IPS-NIHi7 (cell line): Measurements from ENCODE around the gene UTF1.

Experiments used
- DNase-seq: peaks from one replicate; pipeline ENCODE4 v3.0.0; 2012; ENCODE audit warnings: mixed read lengths; ENCODE audit errors: extremely low spot score

Gene UTF1

DNA sequence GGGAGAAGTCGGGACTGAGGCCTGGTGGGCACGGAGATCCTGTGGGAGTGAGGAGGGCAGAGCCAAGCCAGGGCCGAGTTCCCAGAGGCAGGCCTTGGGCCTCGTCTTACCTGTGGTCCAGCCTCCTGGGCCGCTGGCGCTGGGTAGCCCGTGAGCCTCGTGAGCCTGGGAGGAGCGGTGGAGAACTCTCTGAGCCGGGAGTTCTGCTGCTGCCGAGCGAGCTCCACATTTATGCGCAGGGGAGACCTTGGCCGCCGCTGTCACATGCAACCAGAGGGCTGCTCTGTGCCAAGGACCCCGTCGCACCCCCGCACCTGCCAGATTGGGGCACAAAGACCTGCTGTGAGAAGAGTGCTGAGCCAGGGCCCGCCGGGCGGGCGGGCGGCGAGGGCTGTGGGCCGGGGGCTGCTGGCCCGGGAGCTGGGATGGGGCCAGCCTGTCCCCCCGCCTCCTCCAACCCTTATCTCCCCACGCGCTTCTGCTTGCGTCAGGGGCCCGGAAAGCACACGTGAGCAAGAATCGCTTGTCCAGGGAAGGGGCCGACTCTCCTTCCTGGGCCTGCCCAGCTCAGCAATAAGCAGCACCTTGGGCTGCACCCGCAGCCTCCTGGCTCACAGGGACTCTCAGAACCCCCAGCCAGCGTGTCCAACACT, 17.8 kb downstream of the UTF1 start:
- no peak for DNase-seq

DNA sequence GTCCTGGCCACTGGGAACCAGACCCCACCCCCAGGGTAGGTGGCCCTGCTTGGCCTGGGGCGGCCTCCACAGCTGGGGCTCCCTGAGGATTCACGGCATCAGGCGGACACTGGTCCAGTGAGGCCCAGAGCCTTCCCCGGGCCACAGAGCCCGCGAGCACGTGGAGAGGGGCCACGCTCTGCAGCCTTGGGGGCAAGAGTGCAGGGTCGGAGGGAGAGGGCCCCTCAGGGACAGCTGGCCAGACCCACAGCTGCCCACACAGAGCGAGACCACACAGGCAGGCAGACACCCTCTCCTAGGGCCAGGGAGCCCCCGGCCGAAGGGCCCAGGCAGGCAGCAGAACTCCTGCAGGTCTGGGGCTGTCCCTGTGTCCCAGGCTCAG, 18.3 kb downstream of the UTF1 start:
- no peak for DNase-seq

GRCh38 chr10:133249094-133249780, 19.2 kb downstream of the UTF1 start:
- DNase-seq, result no peak

- no peak for DNase-seq
These were observed 20.1 kb downstream of the UTF1 start for GRCh38 chr10:133249975-133250754.

GRCh38 chr10:133251388-133252222, 21.6 kb downstream of the UTF1 start:
- no peak for DNase-seq

- DNase-seq, result no peak
These were observed 22.2 kb downstream of the UTF1 start for GRCh38 chr10:133252223-133252552.

- DNase-seq, result no peak
These were observed 23.4 kb downstream of the UTF1 start for GRCh38 chr10:133253361-133253955.

DNA sequence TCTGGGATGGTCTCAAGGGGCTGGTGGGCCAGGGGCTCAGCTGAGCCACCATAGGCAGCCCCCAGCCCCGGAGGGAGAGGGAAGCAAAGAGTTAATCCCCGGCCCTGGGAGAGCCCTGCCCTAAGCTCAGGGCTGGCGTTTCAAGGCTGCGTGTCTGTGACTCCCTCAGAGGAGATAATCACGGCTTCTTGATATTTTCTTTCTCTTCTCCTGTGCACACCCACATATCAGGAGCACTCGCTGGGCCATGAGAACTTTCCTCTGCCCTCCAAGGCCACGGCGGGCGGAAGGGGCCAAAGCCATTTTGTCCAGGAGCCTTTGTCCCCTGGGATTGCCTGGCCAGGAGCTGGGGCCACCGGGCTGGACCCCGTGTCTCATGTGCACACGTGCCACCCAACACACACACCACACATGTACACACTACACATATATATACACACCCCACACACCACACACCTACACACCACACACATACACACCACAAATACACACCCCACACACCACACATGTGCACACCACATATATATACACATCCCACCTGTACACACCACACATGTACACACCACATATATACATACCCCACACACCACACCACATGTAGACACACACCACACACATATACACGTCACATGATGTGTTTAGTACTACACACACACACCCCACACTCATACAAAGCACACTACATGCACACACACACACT, 24.6 kb downstream of the UTF1 start:
- DNase-seq, result no peak

- no peak for DNase-seq
These were observed 25.3 kb downstream of the UTF1 start for GRCh38 chr10:133255323-133255722.

- DNase-seq, result peak; percentile 74
These were observed 27.6 kb downstream of the UTF1 start for GRCh38 chr10:133257489-133258065.

- no peak for DNase-seq
These were observed 28.2 kb downstream of the UTF1 start for GRCh38 chr10:133258066-133258817.

DNA sequence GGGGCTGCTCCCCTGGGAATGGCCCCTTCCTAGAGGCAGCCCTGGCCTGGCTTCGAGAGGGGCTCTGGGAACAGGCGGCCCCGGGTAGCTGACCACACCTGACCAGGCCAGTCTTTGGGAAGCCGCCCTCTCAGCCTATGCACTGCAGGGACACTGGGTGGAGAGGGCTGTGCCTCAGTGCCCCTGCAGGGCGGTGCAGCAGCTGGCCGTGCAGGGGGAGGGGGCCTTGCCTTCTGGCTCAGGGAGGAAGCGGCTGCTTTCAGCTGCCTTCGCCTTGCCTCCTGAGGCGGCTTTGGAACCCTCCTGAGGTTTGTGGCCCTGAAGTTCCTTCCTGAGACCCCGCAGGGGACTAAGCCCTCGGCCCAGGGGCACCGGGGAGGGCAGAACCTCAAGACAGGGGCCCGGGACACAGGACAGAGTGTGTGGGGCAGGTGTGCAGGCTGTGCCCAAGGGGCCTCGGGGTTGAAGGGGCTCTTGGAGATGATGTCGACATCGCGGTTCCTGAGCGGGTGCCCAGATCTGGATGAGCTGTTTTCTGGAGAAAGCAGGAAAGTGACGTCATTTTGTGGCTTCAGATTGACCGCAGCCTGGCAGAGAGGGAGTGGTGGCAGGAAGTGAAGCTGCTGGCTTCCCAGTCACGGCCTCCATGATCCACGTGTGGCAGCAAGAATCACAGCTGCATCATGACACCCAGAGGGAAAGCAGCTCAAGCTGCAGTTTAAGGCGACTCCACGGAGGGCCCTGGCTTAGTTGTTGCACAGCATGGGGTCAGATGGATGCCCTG, 29.0 kb downstream of the UTF1 start:
- DNase-seq, result no peak

- DNase-seq, result no peak
These were observed 29.6 kb downstream of the UTF1 start for GRCh38 chr10:133259602-133259989.

GRCh38 chr10:133260895-133261725, 31.1 kb downstream of the UTF1 start:
- DNase-seq, result no peak

GRCh38 chr10:133261726-133262325, 31.8 kb downstream of the UTF1 start:
- DNase-seq, result peak; percentile 90

- DNase-seq, result no peak
These were observed 32.7 kb downstream of the UTF1 start for GRCh38 chr10:133262696-133263095.

DNA sequence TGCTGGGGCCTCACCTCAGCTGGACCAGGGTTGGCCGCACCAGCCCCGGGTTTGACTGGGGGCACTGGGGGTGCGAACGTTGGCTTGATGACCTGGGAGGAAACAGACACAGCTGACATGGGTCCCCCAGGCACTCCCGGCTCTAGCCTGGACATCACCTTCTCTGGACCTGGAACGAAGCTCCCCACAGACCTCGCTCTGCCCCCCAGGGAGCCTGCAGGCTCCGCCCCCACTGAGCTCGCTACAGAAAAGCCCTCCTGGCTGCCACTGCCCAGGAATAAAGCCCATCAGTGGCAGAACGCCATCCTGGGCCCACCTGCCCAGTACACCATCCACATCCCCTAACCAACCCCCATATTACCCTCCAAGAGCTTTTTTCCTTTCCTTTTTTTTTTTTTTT, 33.7 kb downstream of the UTF1 start:
- DNase-seq, result no peak

DNA sequence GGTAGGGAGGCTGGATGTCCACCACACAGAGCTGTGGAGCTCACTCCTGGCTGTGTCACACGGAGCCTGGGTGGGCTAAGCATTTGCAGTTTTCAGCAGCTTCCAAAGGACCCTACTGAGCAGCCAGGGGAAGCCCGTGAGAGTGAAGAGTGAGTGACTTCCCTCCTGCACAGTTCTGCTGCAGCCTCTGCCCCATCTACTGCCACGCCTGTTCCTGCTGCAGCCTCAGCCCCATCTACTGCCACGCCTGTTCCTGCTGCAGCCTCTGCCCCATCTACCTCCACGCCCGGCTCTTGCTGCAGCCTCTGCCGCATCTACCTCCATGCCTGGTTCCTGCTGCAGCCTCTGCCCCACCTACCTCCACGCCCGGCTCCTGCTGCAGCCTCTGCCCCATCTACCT, 34.4 kb downstream of the UTF1 start:
- DNase-seq, result no peak
